ENCODE measurements around the gene ADAR.
A peak's percentile ranks its signal among the peaks of the same experiment; 100 is the strongest.

ADAR gene

GRCh38 chr1:154583773-154584172 is 24.2 kb downstream of the ADAR start:
- no peak for DNase-seq

GRCh38 chr1:154582885-154583284 is 25.1 kb downstream of the ADAR start:
- DNase-seq, result no peak

GRCh38 chr1:154581766-154582165 is 26.2 kb downstream of the ADAR start:
- no peak for DNase-seq

GRCh38 chr1:154579374-154579773 is 28.6 kb downstream of the ADAR start:
- DNase-seq, result no peak

- DNase-seq, result no peak
Measured at GRCh38 chr1:154578058-154578418, 29.9 kb downstream of the ADAR start.

GRCh38 chr1:154577346-154578057 is 30.5 kb downstream of the ADAR start:
- no peak for DNase-seq

GRCh38 chr1:154575951-154576566 is 31.9 kb downstream of the ADAR start:
- DNase-seq, result no peak

GRCh38 chr1:154575147-154575927 is 32.6 kb downstream of the ADAR start:
- DNase-seq, result no peak

GRCh38 chr1:154574716-154575115 is 33.3 kb downstream of the ADAR start:
- DNase-seq, result peak; percentile 32

GRCh38 chr1:154573168-154573510 is 34.8 kb downstream of the ADAR start:
- DNase-seq, result no peak

GRCh38 chr1:154572468-154573167 is 35.4 kb downstream of the ADAR start:
- no peak for DNase-seq

GRCh38 chr1:154571964-154572288 is 36.1 kb downstream of the ADAR start:
- DNase-seq, result no peak

- DNase-seq, result no peak
Measured at GRCh38 chr1:154571244-154571963, 36.6 kb downstream of the ADAR start.

- no peak for DNase-seq
Measured at GRCh38 chr1:154568157-154568815, 39.7 kb downstream of the ADAR start.

GRCh38 chr1:154567386-154568156 is 40.4 kb downstream of the ADAR start, which contains the start of gene CHRNB2:
TSS of gene CHRNB2 (plus strand) at chr1:154567778. CDS start at chr1:154568045, 267 bp downstream.
- DNase-seq, result peak; percentile 66

GRCh38 chr1:154565876-154566275 is 42.1 kb downstream of the ADAR start:
- DNase-seq, result no peak

- DNase-seq, result peak; percentile 96
Measured at GRCh38 chr1:154559466-154560044, 48.4 kb downstream of the ADAR start.

- DNase-seq, result peak; percentile 97
Measured at GRCh38 chr1:154558720-154559465, 49.1 kb downstream of the ADAR start.

GRCh38 chr1:154557939-154558719 is 49.9 kb downstream of the ADAR start, which contains the start of gene UBE2Q1:
TSS of gene UBE2Q1 (minus strand) at chr1:154558662. CDS start at chr1:154558553, 109 bp downstream.
- no peak for DNase-seq

Data from NCI-H2081 treated with DMSO at 0.1 percent for 48 hours (cell line).